Muscle of leg (tissue), 11 donors: ENCODE measurements around the gene COMTD1. TPM values are rescaled to one million over a fixed set of nuclear protein-coding genes. Genes with fewer than 3 reads are reported as not detected.

Experiments used
- DNase-seq: peaks from one replicate; pipeline ENCODE4 v3.0.0; 2013
- H3K27ac ChIP-seq: one replicate; pipeline ENCODE4 v1.5.1; 2013; ENCODE audit warnings: mild to moderate bottlenecking, low read length, control low read depth
- H3K27me3 ChIP-seq: one replicate; pipeline ENCODE4 v1.6.1; 2013; ENCODE audit warnings: low read length; ENCODE audit not compliant: control insufficient read depth, insufficient read depth
- H3K36me3 ChIP-seq: one replicate; pipeline ENCODE4 v1.6.1; 2013; ENCODE audit warnings: low read length; ENCODE audit not compliant: control insufficient read depth, insufficient read depth
- H3K4me1 ChIP-seq: one replicate; pipeline ENCODE4 v1.6.1; 2013; ENCODE audit warnings: low read length; ENCODE audit not compliant: control insufficient read depth, insufficient read depth
- H3K4me3 ChIP-seq: one replicate; pipeline ENCODE4 v1.5.1; 2013; ENCODE audit warnings: low read length, control low read depth
- H3K9me3 ChIP-seq: replicated peaks from 2 replicates; pipeline ENCODE4 v1.6.1; 2013; ENCODE audit warnings: low read depth, low read length; ENCODE audit not compliant: control insufficient read depth
- WGBS: methylation state at CpG from one replicate; pipeline ENCODE4 v1.1.5; 2013; ENCODE audit warnings: missing lambda C conversion rate; ENCODE audit not compliant: insufficient coverage; 5-methylcytosine and 5-hydroxymethylcytosine counted together
- polyA plus RNA-seq, 8 donors: library from polyadenylated mRNA; unstranded; fragments of 120-200 nt; gene quantifications; one replicate each; pipeline versions ENCODE4 v1.2.1 to v1.2.3, GENCODE V29; 2013; ENCODE audit warnings: inconsistent platforms in 1 of 8, low replicate concordance in 1 of 8; ENCODE audit not compliant: insufficient read length in 8 of 8, insufficient read depth in 1 of 8
- total RNA-seq: library from RNA; stranded (reverse); fragments of 120-200 nt; gene quantifications from one replicate; pipeline ENCODE4 v1.2.4, GENCODE V29; 2013

The COMTD1 gene
- total and polyA plus RNA-seq, 9 donors, result 3.5 to 8.4 (median 4.6) TPM

DNA sequence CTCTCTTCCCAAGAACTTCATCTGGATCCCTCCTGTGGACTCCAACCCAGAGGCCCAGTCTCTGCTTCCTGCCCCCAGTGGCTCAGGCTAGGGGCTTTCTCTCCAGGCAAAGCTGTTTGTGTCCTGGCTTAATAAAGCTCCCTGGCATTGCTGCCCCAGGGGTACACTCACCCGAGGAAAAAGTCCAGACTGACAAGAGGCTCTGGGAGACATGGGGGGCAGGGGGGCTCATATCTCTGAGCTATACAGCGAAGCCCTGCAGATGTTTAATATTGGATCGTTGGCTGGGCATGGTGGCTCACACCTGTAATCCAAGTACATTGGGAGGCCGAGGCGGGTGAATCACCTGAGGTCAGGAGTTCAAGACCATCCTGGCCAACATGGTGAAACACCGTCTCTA is 10.7 kb upstream of the COMTD1 start:
- H3K4me3 ChIP-seq, result no peak overlapping the region
- no peak for DNase-seq
- 87% methylated on average over 2 of the region's 6 CpGs for WGBS
- no peaks in the 10 kb centered on the region for H3K36me3 ChIP-seq
- H3K9me3 ChIP-seq, result no peaks in the 10 kb centered on the region
- no peaks in the 10 kb centered on the region for H3K27me3 ChIP-seq
- no peak overlapping the region for H3K27ac ChIP-seq
- no peaks in the 10 kb centered on the region for H3K4me1 ChIP-seq

DNA sequence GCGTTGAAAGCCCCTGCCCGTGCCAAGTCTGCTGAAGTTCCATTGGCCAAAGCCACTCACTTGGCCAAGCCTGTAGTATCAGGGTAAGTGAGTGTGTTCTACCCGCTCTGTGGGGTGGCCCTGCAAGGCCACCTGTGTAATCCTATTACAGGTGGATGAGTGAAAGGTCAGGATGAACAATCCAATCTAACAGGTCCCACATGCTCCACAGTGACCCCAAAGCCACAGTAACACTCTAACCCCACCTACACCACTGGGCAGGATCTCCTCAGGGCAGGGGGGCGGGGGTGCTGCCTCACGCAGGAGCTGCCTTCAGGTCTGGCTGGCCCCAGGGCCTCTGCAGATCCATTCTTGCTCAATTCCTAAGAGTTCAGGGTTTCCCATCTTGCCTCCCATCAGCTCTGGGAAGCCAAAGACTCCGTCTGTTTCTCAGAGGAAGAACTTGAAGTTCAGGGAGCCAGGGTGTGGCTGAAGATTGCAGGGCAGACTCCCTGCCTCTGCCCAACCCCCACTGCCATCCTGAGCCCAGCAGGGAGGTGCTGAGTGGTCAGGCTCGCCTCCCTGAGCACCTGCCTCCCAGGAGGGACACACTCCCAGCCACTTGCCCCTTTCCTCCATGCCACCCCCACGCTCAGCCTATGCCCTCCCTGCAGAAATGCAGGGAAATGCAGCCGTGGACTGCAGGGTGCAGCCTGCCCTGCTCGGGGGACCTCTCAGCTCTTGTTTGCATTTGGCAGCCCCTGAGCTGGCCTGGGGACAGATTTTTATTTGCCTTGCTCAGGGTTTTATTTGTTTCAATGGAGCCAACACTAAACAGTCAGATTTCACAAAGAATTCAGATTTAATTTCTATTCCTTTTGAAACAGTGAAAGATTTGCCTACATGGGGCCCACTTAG is 9.8 kb upstream of the COMTD1 start:
- Histone ChIP-seq H3K4me1 (no peaks in the 10 kb centered on the region), H3K27ac (no peak overlapping the region), H3K36me3 (no peaks in the 10 kb centered on the region), H3K4me3 (no peak overlapping the region), H3K9me3 (no peaks in the 10 kb centered on the region), H3K27me3 (no peaks in the 10 kb centered on the region)
- no peak for DNase-seq
- WGBS, result 64% methylated on average over 7 of the region's 10 CpGs

DNA sequence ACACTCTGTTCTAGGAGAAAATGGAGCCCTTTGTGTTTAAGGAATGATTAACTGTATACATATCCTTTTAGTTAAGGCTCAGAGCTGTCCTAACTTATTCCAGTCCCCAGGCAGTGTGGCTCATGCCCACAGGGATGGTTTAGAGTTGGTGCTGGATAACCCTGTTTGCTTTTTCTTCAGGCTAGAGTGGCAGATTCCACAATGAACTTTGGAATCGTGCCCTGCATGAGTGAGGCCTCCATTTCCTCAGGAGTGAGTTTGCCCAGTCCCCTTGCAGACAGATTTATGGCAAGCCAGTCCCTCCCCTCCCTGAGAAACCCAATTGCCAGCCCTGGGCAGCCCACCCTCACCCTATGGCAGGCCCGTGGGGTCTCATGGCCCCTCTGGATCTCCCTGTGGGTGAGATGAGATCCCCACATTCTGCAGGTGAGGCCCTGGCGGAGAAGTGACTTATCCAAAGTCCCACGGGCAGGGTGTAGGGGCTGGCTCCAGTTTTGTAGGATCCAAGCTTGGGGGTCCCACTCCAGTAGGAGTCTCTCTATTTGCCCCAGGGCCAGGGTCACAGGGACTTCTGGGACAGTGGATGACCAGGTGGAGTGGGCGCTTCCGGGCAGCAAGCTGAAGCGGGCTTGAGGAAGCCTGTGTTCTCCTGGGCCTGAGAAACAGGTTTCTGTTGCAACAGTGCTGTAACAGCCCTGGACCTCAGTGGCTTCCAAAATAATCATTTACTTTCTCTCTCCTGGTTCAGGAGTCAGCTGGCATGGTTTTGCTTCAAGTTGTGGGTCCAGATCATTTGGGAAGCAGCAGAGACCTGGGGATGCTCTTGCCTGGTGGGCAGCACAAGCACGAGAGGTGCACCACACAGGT is 9.0 kb upstream of the COMTD1 start:
- no peak overlapping the region for H3K4me3 ChIP-seq
- no peaks in the 10 kb centered on the region for H3K27me3 ChIP-seq
- 81% methylated on average over 6 of the region's 8 CpGs for WGBS
- no peak for DNase-seq
- no peak overlapping the region for H3K27ac ChIP-seq
- no peaks in the 10 kb centered on the region for H3K4me1 ChIP-seq
- no peaks in the 10 kb centered on the region for H3K9me3 ChIP-seq
- no peaks in the 10 kb centered on the region for H3K36me3 ChIP-seq

DNA sequence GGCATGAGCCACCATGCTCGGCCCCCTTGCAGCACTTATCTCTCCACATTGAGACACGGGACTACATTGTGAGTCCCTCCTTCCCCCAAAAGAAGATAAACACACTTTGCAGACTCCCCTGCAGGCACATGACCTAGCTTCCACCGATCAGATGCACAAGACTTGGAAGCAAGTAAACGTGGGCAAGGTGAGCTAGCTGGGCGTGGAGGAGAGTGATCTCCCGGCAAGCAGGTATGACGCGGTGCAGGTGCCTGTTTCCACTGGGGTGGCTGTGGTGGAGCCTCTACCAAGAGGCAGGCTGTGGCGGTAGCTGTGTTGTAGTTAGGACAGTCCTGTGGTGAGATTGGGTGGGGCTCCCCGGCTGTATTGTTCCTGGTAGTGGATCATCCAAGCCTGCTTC is 7.7 kb upstream of the COMTD1 start:
- no peak for DNase-seq
- Histone ChIP-seq H3K4me1 (no peaks in the 10 kb centered on the region), H3K4me3 (no peak overlapping the region), H3K36me3 (no peaks in the 10 kb centered on the region), H3K27ac (no peak overlapping the region), H3K27me3 (no peaks in the 10 kb centered on the region), H3K9me3 (no peaks in the 10 kb centered on the region)
- 83% methylated on average over 10 of the region's 10 CpGs for WGBS

DNA sequence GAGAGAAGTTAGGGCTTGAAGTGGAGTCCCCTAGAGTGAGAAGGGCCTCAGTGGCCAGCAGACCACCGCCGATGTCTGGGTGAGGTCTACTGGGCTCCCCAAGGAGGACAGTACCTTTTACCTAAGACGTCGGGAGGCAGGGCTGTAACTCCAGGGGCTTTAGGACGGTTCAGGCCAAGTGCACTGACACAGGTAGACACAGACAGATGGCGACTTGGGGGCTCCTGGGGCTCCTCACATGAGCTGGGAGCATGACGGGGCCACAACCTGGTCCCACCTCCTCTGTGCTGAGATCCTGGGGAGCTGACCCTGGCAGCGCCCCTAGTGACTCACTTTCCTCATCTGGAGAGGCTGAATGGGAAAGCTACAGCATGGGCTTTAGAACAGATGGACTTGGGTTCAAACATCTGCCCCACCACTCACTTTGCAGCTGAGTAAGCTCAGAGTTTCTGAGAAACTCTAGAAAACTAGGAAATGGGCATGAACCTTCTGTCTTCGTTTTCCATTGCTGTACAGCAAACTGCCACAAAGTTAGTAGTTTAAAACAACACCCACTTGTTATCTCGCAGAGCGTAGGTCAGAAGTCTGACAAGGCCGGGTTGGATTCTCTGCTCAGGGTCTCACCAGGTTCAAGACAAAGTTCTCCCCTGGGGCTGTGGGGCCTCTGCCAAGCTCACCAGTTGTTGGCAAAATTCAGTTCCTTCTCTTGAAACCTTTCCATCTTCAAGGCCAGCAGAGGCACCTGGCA is 4.7 kb upstream of the COMTD1 start:
- no peak overlapping the region for H3K27ac ChIP-seq
- WGBS, result 91% methylated on average over 10 of the region's 12 CpGs
- no peak for DNase-seq
- H3K27me3 ChIP-seq, result no peaks in the 10 kb centered on the region
- no peaks in the 10 kb centered on the region for H3K36me3 ChIP-seq
- no peaks in the 10 kb centered on the region for H3K9me3 ChIP-seq
- H3K4me1 ChIP-seq, result peaks cover under 1% of the 10 kb centered on the region
- no peak overlapping the region for H3K4me3 ChIP-seq

DNA sequence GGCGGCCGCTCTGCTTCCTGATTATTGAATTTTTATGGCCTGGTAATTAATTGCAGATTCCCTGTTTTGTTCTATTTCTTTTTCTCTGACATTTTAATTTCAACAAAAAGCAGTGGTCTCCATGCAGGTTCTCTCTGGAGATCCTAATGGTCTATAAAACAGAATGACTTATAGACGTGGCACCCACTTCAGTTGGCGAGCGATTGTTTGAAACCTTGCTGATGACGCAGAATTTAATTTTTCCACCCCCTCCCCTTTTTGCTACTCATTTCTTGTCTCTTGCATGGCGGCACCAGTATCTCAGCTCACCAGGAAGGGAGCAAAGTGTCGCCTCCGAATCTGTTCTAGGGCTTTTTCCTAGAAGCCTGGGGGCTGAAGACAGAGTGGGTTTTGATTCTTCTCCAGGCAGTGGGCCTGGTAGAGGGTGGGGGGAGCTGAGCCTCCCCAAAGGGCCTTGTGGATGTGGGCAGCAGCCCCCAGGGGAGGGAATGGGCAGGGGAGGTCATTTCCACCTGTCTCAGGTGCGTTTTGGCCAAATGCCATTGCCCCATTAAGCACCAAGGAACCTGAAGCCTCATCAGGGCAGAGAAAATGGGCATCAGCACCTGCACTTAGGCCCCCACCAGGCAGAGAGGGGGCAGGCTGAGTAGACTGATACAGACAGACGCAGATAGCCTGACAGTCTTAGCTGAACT is 3.5 kb upstream of the COMTD1 start:
- Histone ChIP-seq H3K4me3 (no peak overlapping the region), H3K27me3 (no peaks in the 10 kb centered on the region), H3K9me3 (no peaks in the 10 kb centered on the region), H3K36me3 (no peaks in the 10 kb centered on the region), H3K4me1 (peaks cover 13% of the 10 kb centered on the region), H3K27ac (no peak overlapping the region)
- 50% methylated on average over 7 of the region's 11 CpGs for WGBS
- DNase-seq, result peak; percentile 35

DNA sequence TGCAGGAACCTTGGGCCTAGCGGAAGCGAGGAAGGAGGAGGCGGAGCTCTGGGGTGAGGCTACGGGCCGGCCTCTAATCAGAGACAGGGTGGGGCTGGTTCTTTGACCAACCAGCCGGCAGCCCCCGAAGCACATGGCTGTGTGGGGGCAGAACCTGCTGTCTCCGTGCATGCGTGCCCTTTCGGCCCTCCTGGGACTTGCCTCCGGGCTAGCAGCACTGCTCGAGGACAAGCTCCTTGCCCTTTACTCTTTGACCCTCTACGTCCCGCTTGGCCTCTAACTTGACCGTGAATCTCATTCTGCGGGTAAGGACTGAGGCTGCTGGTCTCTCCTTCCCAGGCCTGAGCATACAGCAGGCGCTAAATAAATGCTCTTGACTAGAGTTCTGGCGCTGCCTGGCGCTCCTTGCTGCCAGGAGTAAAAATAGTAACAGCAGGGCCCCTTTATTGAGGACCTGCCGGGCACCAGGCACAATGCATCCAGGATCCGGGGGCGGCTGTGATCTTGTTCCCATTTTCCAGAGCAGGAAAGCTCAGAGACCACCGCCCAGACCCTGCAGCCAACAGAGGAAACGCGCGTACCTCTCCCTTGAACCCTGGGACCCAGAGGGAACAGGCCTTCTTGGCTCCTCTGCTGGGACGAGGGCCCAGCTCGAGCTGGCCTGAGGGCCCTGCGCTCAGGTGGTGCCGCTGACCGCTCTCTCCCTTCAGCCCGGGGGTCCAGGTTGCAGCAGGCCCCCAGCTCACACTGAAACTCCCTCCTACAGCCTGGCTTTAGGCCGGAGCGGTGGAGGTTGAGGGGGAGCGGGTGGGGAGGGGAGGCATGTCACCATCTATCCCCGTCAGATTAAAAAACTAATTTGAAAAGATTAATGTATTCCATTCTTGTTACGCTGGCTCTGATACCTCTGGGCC is 2.7 kb upstream of the COMTD1 start:
- no peaks in the 10 kb centered on the region for H3K9me3 ChIP-seq
- H3K4me1 ChIP-seq, result peaks cover 20% of the 10 kb centered on the region
- no peaks in the 10 kb centered on the region for H3K27me3 ChIP-seq
- no peaks in the 10 kb centered on the region for H3K36me3 ChIP-seq
- no peak for DNase-seq
- H3K4me3 ChIP-seq, result no peak overlapping the region
- no peak overlapping the region for H3K27ac ChIP-seq
- WGBS, result 70% methylated on average over 21 of the region's 37 CpGs

DNA sequence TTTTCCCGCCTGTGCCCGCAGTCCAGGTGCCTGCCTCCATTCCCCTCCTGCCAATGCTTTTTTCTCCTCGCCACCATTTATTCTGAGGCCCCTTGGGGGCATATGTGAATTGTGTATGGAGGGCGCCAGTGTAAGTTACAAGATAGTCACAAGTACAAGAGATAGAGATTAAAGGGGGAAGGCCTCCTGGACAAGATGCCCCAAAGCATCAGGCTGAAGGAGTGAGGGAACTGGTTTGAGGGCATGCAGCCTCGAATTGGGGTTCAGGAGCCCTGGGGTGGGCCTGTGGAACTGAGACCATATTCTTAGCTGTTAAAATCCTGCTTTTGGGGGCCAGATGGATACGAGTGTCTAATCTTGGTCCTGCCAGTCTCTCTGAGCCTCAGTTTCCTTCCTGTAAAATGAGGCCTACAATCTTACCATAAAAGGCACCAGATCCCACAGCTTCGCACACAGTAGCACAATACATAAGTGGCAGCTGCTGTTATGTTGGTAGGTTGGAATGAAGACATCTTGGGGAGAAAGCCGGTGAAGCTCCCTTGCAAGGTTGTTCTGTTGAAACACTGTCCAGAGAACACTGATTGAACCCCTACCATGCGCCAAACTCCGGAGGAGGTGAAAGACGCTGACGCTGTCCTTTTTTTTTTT is 545 bp upstream of the COMTD1 start:
- Histone ChIP-seq H3K4me3 (no peak overlapping the region), H3K4me1 (peaks cover 20% of the 10 kb centered on the region), H3K36me3 (peaks cover 17% of the 10 kb centered on the region), H3K9me3 (no peaks in the 10 kb centered on the region), H3K27ac (no peak overlapping the region), H3K27me3 (no peaks in the 10 kb centered on the region)
- DNase-seq, result no peak
- 73% methylated on average over 3 of the region's 12 CpGs for WGBS
